Epithelial cell of proximal tubule (primary cell): ENCODE results near the gene MATN4. TPM values are rescaled to one million over a fixed set of nuclear protein-coding genes. Genes with fewer than 3 reads are reported as not detected.

Experiments
- DNase-seq: peaks from one replicate; pipeline ENCODE4 v3.0.0-alpha.2; 2011; ENCODE audit warnings: low read depth
- H3K4me3 ChIP-seq: 2 replicates; pipeline ENCODE4 v1.5.1; 2011; ENCODE audit warnings: low read depth, mild to moderate bottlenecking, low read length
- CTCF ChIP-seq: conservative IDR thresholded peaks from 2 replicates; pipeline ENCODE4 v1.5.1; 2012; ENCODE audit warnings: low read depth, mild to moderate bottlenecking, low read length
- total RNA-seq: library from RNA; depleted of rRNA; stranded (reverse); fragments of >200 nt; gene quantifications from 2 replicates; pipeline ENCODE4 v1.2.3, GENCODE V29; 2015

Gene MATN4
- total RNA-seq, 1 donor from 2014 or later = not detected

- DNase-seq = no peak
- TF ChIP-seq CTCF = no peak
- H3K4me3 ChIP-seq = peak within 1 kb of the TSS; percentile 97
Observed at GRCh38 chr20:45347936-45348778, 40.1 kb upstream of the MATN4 start, which contains the start of gene SDC4. TSS of gene SDC4 (minus strand) at chr20:45348424. CDS start at chr20:45348384, 40 bp downstream.

GRCh38 chr20:45347297-45347935 lies 39.3 kb upstream of the MATN4 start:
- TF ChIP-seq CTCF = no peak
- peak overlapping the region; percentile 97 for H3K4me3 ChIP-seq
- no peak for DNase-seq

- H3K4me3 ChIP-seq = peak overlapping the region; percentile 97
- no peak for DNase-seq
- TF ChIP-seq CTCF = no peak
Observed at GRCh38 chr20:45346851-45347250, 38.8 kb upstream of the MATN4 start.

- peak overlapping the region; percentile 97 for H3K4me3 ChIP-seq
- DNase-seq = no peak
- no peak for TF ChIP-seq CTCF
Observed at GRCh38 chr20:45346291-45346718, 38.2 kb upstream of the MATN4 start.

- no peak for DNase-seq
- peak overlapping the region; percentile 97 for H3K4me3 ChIP-seq
- no peak for TF ChIP-seq CTCF
Observed at GRCh38 chr20:45345104-45345936, 37.2 kb upstream of the MATN4 start.

GRCh38 chr20:45344168-45344860 lies 36.2 kb upstream of the MATN4 start:
- DNase-seq = no peak
- TF ChIP-seq CTCF = no peak
- peak overlapping the region; percentile 97 for H3K4me3 ChIP-seq
